Fibroblast of skin of back (primary cell): ENCODE measurements around the gene CST8.

Experiments
- DNase-seq: peaks from one replicate; pipeline ENCODE4 v3.0.0-alpha.2; 2013

Gene CST8

GRCh38 chr20:23524146-23524545 lies 33.2 kb downstream of the CST8 start:
- DNase-seq, result no peak

GRCh38 chr20:23526850-23527249 lies 35.9 kb downstream of the CST8 start:
- no peak for DNase-seq

- DNase-seq, result no peak
These were observed 38.0 kb downstream of the CST8 start for GRCh38 chr20:23528867-23529431.

GRCh38 chr20:23530937-23531567 lies 40.1 kb downstream of the CST8 start:
- DNase-seq, result no peak

GRCh38 chr20:23532533-23532932 lies 41.6 kb downstream of the CST8 start:
- DNase-seq, result no peak

- no peak for DNase-seq
These were observed 42.2 kb downstream of the CST8 start for GRCh38 chr20:23533161-23533560.

- DNase-seq, result no peak
These were observed 44.1 kb downstream of the CST8 start for GRCh38 chr20:23534801-23535593.

- no peak for DNase-seq
These were observed 45.5 kb downstream of the CST8 start for GRCh38 chr20:23536328-23536974.

- no peak for DNase-seq
These were observed 46.1 kb downstream of the CST8 start for GRCh38 chr20:23537030-23537429.

GRCh38 chr20:23540624-23541023 lies 49.7 kb downstream of the CST8 start:
- DNase-seq, result no peak

- no peak for DNase-seq
These were observed 50.4 kb downstream of the CST8 start for GRCh38 chr20:23541330-23541729.

GRCh38 chr20:23541776-23542175 lies 50.9 kb downstream of the CST8 start:
- no peak for DNase-seq

GRCh38 chr20:23542801-23543200 lies 51.9 kb downstream of the CST8 start:
- no peak for DNase-seq

- DNase-seq, result no peak
These were observed 53.2 kb downstream of the CST8 start for GRCh38 chr20:23544133-23544532.
